GM21737 (cell line): Measurements from ENCODE around the gene PAQR4.

Source experiments
- ATAC-seq: cut with Tn5 transposase; IDR thresholded peaks from one replicate; pipeline ENCODE4 v1.9.1; 2021; ENCODE audit warnings: mild to moderate bottlenecking, moderate library complexity; ENCODE audit not compliant: unreplicated experiment

The PAQR4 gene

DNA sequence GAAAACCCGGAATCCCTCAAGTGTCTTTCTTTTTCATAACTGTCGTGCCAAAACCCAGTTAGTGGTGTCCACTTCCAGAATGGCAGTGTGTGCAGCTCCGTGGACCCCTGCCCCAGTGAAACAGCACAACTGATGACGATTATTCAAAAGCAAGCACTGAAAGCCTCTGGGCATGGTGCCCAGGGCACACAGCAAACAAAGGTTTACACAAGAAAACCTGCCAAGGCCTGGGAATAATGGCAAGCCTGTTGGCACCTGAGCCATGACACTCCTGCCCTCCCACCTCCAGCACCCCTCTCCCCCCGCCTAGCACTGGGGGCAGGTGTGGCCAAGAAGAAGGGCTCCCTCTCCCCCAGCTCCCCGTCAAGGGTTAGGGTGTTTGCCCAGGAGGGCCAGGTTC is 8.3 kb downstream of the PAQR4 start:
- ATAC-seq: no peak

DNA sequence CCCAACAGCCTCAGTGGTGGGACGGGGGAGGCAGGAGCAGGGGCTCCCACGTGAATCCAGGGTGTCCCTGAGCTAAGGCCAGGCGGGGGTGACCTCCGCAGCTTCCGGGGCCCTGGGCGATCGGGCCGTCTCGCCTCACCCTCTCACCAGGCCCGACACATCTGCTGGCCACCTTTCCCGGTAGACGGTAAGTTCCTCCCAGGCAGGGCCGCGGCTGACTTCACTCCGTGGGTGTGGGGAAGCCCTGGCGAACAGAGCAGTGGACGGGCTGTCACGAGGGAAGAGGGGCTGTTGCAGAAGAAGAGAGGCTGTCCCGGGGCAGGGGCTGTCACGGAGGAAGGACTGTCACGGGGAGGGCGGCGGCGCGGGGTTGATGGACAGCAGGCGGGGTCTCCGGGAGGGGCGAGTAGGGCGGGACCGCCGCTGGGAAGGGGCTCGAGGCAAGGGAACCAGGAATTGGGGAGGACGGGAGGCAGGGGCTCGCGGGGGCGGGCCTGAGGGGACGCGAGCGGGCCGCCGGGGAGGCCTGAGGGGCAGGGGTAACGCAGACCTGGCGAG is 10.6 kb downstream of the PAQR4 start:
- ATAC-seq: no peak

DNA sequence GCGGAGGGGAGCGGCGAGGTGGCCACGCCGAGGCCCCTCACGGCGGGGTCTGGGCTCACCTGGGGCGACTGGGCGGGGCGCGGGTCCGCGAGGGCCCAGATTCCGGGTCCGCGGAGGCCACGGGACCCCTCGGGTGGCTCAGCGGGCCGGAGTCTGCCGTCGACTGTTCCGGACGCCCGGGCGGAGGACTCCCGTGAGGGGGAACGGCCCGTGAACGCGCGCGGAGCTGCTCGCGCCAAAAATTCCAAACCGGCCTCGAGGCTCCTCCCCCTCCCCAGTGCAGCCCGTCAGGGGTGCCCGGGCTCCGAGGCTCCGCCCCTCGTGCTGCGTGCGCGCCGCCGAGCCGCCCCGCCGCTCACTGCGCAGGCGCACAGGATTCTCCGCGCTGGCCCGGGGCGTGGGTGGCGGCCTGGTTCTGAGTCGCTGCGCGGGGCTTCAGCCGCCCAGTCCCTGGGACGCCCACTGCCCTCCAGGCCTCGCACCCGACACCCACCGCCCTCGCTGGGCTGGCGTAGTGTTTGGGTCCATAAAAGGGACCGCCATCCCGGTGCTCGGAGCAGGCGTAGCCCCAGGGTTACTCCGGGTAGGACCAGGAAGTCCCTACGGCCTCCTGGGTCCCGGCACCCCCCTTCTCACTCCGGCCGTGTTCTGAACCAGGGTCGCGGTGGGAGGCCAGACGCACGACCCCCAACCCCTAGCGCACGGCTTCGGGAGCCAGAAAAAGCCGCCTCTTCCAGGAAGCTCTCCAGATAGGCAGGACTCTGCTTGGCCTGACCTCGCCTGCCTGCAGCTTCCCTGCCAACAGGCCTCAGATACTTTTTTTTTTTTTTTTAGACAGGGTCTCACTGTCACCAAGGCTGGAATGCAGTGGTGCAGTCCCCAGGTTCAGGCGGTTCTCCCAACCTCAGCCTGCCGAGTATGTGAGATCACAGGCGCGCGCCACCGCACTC is 11.4 kb downstream of the PAQR4 start, which contains the start of gene PKMYT1:
Gene PKMYT1 (minus strand): TSS at position 220 of the 950 bp plus-strand sequence. CDS start 789 bp downstream, outside the sequence.
- ATAC-seq: peak; percentile 61

DNA sequence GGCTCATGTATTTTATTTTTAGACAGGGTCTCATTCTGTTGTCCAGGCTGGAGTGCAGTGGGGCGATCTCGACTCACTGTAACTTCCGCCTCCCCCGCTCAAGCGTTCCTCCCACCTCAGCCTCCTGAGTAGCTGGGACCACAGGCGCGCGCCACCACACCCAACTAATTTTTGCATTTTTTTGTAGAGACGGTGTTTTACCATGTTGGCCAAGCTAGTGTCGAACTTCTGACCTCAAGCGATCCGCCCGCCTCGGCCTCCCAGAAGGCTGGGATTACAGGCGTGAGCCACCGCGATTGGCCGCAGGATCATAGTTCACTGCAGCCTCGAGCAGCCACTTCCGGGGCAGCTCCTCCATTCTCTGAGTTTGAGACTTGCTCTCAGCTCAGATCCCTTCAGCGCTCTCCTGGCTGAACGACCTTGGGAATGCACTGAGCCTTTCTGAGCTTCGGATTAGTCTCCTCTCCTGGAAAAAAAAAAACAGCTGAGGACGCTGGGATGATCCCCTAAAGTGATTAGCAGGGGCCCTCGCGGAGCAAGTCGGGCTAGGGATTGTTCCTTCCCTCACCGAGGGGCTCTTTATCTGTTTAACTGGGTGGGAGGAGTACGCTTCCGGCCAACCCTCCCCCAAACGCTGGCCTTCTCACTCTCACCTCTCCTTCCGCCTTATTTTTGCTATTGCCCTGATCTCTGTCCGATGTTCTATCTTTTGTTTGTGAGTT is 12.2 kb downstream of the PAQR4 start:
- no peak for ATAC-seq

DNA sequence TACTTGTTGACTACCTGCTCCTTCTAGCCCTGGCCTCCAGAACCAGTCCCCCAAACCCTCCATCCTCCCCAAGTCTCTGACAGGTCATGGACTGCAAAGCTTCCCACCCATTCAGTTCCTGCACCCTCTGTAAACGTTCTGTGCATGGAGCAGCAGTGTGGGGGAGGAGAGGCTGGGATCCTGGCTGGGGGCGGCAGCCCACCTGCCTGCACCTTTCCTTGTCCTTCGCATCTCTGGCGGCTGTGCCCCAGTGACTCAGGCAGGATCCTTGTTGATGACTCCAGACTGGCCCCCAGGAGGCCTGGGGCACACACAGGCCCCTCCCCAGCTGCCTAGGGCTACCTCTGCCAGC is 12.7 kb downstream of the PAQR4 start:
- no peak for ATAC-seq

- ATAC-seq: no peak
These were observed 13.3 kb downstream of the PAQR4 start for GRCh38 chr16:2982402-2982801.

- ATAC-seq: no peak
These were observed 14.6 kb downstream of the PAQR4 start for GRCh38 chr16:2983706-2984136.

DNA sequence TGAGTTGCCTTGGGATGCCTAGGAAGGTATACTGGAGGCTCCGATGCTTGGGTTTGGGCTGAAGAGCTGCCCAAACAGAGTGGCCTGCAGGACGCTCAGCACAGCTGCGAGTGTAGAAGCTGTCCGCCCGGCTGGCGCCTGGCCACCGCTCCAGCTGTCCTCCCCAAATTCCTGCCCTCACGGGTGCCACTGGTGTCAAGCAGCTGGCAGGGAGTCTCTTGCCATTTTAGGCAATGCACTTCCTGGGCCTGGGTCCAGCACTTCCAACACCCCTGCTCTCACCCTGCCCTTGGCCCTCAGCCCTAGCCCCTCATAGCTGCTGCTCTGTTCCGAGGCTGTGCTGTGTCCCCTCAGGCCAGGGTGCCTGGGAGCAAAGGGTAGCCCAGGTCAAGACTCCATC is 16.3 kb downstream of the PAQR4 start:
- no peak for ATAC-seq

DNA sequence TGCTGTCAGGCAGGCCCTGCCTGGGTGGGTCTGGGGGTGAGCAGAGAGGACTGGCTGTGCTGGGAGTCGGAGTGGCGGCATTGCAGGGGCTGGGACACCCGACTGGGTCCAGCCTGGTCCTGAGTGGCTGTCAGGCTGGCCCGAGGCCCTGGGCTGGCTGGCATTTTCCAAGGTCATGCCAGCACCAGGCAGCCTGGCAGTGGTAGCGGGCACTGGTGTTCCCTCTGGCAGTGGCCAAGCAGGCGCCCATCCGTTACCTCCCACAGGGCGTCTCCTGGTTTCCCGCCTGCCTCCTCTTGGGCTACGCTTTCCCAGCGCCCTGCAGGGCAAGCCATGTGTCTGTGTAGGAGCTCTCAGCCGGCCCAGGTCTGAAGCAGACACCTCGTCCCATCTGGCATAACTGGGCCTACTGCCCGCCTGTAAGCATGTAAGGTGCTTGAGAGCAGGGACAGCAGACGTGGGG is 16.8 kb downstream of the PAQR4 start:
- ATAC-seq: no peak

DNA sequence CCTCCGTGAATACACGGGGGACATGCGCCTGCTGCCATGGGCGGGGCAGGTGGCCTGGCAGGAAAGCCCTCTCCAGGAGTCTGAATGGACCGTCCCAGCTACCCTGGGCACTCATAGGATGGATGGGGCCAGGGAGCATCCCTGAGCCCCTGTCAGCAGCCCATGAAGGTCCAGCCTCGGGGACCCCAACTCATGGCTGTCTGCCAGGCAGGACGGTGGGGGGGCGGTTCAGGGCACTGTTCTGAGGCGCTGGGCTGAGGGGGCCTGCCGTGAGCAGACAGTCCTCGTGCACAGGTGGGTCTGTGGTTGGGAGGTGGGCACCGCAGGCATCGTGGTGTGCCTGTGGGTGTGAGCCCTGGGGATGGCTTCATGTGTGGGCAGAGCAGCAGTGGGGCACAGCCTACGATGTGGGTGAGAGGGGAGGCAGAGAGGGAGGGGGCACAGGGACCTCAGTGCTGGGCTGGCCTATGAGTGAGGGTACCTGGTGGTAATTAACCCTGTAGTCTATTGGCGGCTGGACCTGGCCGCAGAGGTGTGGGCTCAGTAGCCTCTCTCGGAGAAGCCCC is 17.6 kb downstream of the PAQR4 start:
- no peak for ATAC-seq

DNA sequence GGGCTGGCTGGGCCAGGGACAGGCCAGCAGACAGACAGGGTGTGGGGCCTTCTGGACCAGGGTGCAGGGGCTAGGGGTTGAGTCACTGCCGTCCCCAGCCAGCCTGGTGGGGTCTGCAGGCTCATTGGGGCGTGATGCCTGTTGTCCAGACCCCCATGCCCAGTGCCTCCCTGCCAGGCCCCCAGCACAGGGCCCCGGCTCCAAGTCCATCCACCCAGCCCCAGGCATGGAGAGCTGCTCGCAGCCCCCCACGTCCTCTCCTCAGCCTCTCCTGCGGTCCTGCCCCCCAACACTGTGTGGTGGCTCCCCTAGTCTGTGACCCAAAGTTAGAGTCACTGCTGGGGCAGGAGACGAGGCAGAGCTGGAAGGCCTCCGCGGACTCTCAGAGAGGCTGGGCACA is 18.1 kb downstream of the PAQR4 start:
- no peak for ATAC-seq

DNA sequence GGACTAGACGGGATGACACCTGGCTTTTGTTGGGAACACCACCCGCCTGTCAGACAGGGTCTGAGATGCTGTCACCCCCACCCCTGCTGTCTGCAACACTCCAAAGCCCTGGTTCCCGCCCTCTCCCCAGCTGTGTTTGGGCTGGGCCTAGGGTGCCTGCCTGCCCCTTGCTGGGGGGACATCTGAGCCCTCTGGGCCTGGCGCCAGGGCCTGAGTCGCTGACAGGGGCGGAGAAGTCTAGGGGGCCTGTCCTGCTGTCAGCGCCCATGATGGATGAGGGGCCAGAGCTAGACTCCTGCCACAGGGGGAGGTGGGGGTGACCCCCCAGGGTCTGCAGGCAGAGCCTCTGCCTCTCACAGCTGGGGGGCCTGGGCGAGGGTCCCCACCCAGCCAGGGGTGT is 18.7 kb downstream of the PAQR4 start:
- ATAC-seq: no peak

DNA sequence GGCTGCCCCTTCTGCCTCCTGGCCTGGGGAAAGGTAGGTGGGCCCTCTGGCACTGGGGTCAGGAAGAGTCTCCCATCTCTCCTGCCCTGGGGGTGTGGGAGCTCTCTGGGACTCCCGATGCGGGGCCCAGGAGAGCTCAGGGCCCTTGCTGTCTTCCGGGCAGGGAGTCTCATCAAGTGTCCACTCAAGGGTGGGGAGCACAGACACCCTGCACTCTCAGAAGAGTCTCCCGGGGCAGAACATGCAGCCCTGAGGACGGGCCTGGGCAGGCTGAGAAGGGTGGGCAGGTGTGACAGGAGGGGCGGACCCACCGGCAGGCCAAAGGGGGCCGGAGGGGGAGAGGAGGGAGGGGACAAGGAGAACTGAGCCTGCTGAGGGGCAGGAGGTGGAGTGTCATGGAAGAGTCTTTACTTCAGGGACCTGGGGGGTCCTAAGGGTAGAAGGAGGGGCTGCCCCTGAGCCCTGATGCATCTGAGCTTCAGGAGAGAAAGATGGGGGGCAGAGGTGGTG is 19.5 kb downstream of the PAQR4 start:
- no peak for ATAC-seq

DNA sequence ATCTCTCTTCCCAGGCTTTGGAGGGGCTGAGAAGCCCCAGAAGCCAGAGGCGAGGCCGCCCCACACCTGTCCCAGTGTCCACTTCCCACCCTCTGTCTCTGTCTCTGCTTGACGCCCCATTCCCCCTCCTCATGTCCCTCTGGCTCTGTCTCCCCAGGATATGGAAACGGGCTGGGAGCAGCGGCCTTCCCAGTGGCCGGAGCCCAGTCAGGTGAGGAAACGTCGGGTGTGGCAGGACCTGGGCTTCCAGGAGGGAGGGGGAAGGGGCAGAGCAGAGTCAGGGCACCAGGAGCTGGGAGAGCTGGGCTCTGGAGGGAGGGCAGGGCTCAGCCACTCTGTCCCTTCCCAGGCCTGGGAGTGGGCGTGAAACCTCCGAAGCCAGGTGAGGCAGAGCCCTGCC is 21.7 kb downstream of the PAQR4 start:
- ATAC-seq: no peak

GRCh38 chr16:2991566-2992261 is 22.6 kb downstream of the PAQR4 start:
- no peak for ATAC-seq

- ATAC-seq: no peak
These were observed 23.4 kb downstream of the PAQR4 start for GRCh38 chr16:2992383-2993081.

GRCh38 chr16:2996298-2996697 is 27.1 kb downstream of the PAQR4 start:
- ATAC-seq: no peak

DNA sequence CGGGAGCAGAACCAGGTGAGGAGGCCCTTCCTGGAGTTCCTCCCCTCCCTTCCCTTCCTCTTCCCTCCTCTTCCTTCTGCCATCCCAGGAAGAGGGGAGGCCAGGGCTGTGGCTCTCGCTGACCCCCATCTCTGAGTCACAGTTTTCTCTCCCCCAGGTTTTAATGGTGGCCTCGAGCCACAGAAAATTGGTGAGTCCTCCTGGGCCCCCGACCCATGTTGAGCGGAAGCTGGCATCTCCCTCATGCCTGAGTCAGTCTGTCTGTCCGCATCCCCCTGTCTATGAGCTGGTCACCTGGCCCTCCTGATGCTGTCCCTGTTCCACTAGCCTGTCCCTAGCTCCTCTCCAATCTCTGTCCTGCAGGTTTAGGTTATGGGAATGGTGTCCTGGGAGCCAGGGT is 30.8 kb downstream of the PAQR4 start:
- no peak for ATAC-seq

DNA sequence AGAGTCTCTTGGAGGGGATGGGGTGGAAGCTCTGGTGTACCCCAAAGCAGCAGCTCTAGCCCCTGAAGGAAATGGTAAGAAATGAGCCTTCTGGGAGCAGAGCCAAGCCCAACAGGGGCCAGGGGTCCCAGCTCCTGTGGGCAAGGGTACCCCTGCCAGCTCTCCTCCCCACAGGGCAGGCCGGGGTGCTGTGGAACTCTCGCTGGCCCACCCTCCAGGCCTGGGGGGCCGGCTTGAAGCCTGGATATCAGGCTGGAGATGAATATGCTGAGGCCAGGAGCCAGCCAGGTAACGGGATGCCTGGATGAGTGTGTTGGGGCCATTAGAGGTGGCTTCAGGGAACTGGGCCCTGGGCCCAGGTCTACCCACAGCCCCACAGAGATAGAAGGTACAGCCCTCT is 31.4 kb downstream of the PAQR4 start:
- ATAC-seq: no peak

- no peak for ATAC-seq
These were observed 32.2 kb downstream of the PAQR4 start for GRCh38 chr16:3001316-3001715.
